HepG2 (cell line): ENCODE results near the gene NCOA6. TPM values are rescaled to one million over a fixed set of nuclear protein-coding genes. Genes with fewer than 3 reads are reported as not detected.
A peak's percentile ranks its signal among the peaks of the same experiment; 100 is the strongest.

Source experiments
- ISL2 ChIP-seq: sonication (generic); formaldehyde crosslinking; IDR thresholded peaks from 2 replicates; pipeline ENCODE4 v1.5.0; 2020; ENCODE audit warnings: missing genetic modification reagents
- MAF1 ChIP-seq: sonication (generic); formaldehyde crosslinking; IDR thresholded peaks from 2 replicates; pipeline ENCODE4 v1.5.0; 2020; ENCODE audit warnings: missing genetic modification reagents, borderline replicate concordance
- MTF2 ChIP-seq: sonication (generic); formaldehyde crosslinking; IDR thresholded peaks from 2 replicates; pipeline ENCODE4 v1.5.0; 2020; ENCODE audit warnings: missing genetic modification reagents, borderline replicate concordance
- NFE2L2 ChIP-seq: fragments of 150-350 bp; IDR thresholded peaks from 2 replicates; pipeline ENCODE4 v1.6.1; 2014; ENCODE audit warnings: low read length
- SMAD9 ChIP-seq: sonication (generic); formaldehyde crosslinking; IDR thresholded peaks from 2 replicates; pipeline ENCODE4 v1.5.1; 2020; ENCODE audit warnings: mild to moderate bottlenecking, missing genetic modification reagents
- TBX2 ChIP-seq: sonication (generic); formaldehyde crosslinking; IDR thresholded peaks from 2 replicates; pipeline ENCODE4 v1.5.0; 2020; ENCODE audit warnings: missing genetic modification reagents, mild to moderate bottlenecking, borderline replicate concordance
- ZBTB8A ChIP-seq: sonication (generic); formaldehyde crosslinking; IDR thresholded peaks from 2 replicates; pipeline ENCODE4 v1.4.0; 2020; ENCODE audit warnings: mild to moderate bottlenecking, low read depth, missing genetic modification reagents, borderline replicate concordance
- ZC3H4 ChIP-seq: sonication (generic); formaldehyde crosslinking; IDR thresholded peaks from 2 replicates; pipeline ENCODE4 v1.4.0; 2020; ENCODE audit warnings: missing genetic modification reagents, borderline replicate concordance
- ZFP90 ChIP-seq: sonication (generic); formaldehyde crosslinking; IDR thresholded peaks from 2 replicates; pipeline ENCODE4 v1.8.0; 2022; ENCODE audit warnings: missing genetic modification reagents, mild to moderate bottlenecking, inconsistent platforms, borderline replicate concordance
- ZNF121 ChIP-seq: sonication (generic); formaldehyde crosslinking; IDR thresholded peaks from 2 replicates; pipeline ENCODE4 v1.5.0; 2020; ENCODE audit warnings: mild to moderate bottlenecking, missing genetic modification reagents
- ZNF292 ChIP-seq: sonication (generic); formaldehyde crosslinking; IDR thresholded peaks from 2 replicates; pipeline ENCODE4 v1.8.1; 2022; ENCODE audit warnings: mild to moderate bottlenecking, low read depth, missing genetic modification reagents, borderline replicate concordance
- ZNF33B ChIP-seq: sonication (generic); formaldehyde crosslinking; IDR thresholded peaks from 2 replicates; pipeline ENCODE4 v1.5.1; 2020; ENCODE audit warnings: mild to moderate bottlenecking, missing genetic modification reagents
- ZNF556 ChIP-seq: sonication (generic); formaldehyde crosslinking; IDR thresholded peaks from 2 replicates; pipeline ENCODE4 v1.4.0; 2020; ENCODE audit warnings: mild to moderate bottlenecking, missing genetic modification reagents, borderline replicate concordance
- ZNF570 ChIP-seq: sonication (generic); formaldehyde crosslinking; IDR thresholded peaks from 2 replicates; pipeline ENCODE4 v1.4.0; 2020; ENCODE audit warnings: mild to moderate bottlenecking, missing genetic modification reagents, borderline replicate concordance
- polyA plus RNA-seq, 8 experiments: library from polyadenylated mRNA; depleted of rRNA in 3 of 8; stranded (reverse) in 7 of 8; unstranded in 1 of 8; fragments of >200 nt; fragmentation: Illumina TruSeq in 4 of 8; extraction: Trizol in 4 of 8; gene quantifications; 2 replicates each; pipeline versions ENCODE4 v1.2.1 to v1.2.3, GENCODE V29; 2011 to 2016; ENCODE audit warnings: low read depth in 4 of 8, missing spikeins in 1 of 8, mixed read lengths in 1 of 8; ENCODE audit not compliant: insufficient read depth in 1 of 8
- total RNA-seq, 5 experiments: library from RNA; depleted of rRNA; stranded (reverse); fragments of >200 nt; fragmentation: Illumina TruSeq; extraction: Trizol; gene quantifications; 2 replicates each; pipeline ENCODE4 v1.2.3, GENCODE V29; 2016; ENCODE audit warnings: low read depth in 1 of 5
- TF ChIP-seq, protein P1 (sequence below): sonication (generic); formaldehyde crosslinking; IDR thresholded peaks from 2 replicates; pipeline ENCODE4 v1.4.0; 2020; ENCODE audit warnings: missing genetic modification reagents, borderline replicate concordance
- TF ChIP-seq, protein P2 (sequence below): sonication (generic); formaldehyde crosslinking; IDR thresholded peaks from 2 replicates; pipeline ENCODE4 v1.4.0; 2020; ENCODE audit warnings: low read depth, mild to moderate bottlenecking, missing genetic modification reagents
- TF ChIP-seq, protein P3 (sequence below): sonication (generic); formaldehyde crosslinking; IDR thresholded peaks from 2 replicates; pipeline ENCODE4 v1.4.0; 2020; ENCODE audit warnings: missing genetic modification reagents
- TF ChIP-seq, protein P4 (sequence below): sonication (generic); formaldehyde crosslinking; IDR thresholded peaks from 2 replicates; pipeline ENCODE4 v1.8.1; 2022; ENCODE audit warnings: mild to moderate bottlenecking, missing genetic modification reagents
- TF ChIP-seq, protein P5 (sequence below): sonication (generic); formaldehyde crosslinking; IDR thresholded peaks from 2 replicates; pipeline ENCODE4 v1.4.0; 2020; ENCODE audit warnings: missing genetic modification reagents

NCOA6 gene
- total and polyA plus RNA-seq, 2 of the 13 experiments (the other 11 are each of a cell fraction or from before 2014, with no cell fraction given): 11.2 to 29.3 TPM

DNA sequence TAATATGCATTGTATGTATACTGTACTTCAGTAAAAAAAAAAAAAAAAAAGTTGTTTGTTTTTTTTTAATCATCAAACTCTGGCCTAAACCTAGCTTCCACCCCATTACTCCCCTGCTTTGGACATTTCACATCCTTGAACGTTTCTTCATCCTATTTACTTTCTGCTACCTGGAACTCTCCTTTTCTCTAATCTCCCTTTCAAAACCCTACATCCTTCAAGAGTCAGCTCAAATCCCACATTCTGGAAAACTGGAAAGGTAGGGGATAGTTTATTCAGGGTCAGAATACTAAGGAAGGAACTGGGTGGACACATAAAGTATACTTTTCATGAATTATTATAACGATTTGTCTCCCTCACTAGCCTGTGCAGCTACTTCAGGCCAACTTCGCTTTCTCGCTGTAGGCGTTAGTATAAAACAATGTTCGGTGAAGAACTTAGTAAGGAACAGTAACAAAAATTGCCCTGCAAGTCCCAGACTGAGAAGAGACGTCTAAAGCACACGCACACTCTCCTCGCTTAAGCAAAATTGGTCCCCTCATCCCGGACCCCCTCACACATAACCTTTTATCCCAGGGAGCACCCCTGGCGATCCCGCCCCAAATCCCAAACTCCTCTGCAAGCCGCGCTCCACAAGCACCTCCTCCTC is 149.3 kb downstream of the NCOA6 start (continued):
- TF ChIP-seq, protein P1, sequence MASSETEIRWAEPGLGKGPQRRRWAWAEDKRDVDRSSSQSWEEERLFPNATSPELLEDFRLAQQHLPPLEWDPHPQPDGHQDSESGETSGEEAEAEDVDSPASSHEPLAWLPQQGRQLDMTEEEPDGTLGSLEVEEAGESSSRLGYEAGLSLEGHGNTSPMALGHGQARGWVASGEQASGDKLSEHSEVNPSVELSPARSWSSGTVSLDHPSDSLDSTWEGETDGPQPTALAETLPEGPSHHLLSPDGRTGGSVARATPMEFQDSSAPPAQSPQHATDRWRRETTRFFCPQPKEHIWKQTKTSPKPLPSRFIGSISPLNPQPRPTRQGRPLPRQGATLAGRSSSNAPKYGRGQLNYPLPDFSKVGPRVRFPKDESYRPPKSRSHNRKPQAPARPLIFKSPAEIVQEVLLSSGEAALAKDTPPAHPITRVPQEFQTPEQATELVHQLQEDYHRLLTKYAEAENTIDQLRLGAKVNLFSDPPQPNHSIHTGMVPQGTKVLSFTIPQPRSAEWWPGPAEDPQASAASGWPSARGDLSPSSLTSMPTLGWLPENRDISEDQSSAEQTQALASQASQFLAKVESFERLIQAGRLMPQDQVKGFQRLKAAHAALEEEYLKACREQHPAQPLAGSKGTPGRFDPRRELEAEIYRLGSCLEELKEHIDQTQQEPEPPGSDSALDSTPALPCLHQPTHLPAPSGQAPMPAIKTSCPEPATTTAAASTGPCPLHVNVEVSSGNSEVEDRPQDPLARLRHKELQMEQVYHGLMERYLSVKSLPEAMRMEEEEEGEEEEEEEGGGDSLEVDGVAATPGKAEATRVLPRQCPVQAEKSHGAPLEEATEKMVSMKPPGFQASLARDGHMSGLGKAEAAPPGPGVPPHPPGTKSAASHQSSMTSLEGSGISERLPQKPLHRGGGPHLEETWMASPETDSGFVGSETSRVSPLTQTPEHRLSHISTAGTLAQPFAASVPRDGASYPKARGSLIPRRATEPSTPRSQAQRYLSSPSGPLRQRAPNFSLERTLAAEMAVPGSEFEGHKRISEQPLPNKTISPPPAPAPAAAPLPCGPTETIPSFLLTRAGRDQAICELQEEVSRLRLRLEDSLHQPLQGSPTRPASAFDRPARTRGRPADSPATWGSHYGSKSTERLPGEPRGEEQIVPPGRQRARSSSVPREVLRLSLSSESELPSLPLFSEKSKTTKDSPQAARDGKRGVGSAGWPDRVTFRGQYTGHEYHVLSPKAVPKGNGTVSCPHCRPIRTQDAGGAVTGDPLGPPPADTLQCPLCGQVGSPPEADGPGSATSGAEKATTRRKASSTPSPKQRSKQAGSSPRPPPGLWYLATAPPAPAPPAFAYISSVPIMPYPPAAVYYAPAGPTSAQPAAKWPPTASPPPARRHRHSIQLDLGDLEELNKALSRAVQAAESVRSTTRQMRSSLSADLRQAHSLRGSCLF (CRISPR knock-in tag): no peak
- TF ChIP-seq ISL2 (CRISPR knock-in tag) (no peak), TBX2 (CRISPR knock-in tag) (no peak), MTF2 (CRISPR knock-in tag) (0 out of 2 replicates have a peak, but pooled peaks have one; percentile 2), ZNF556 (CRISPR knock-in tag) (no peak), SMAD9 (CRISPR knock-in tag) (no peak), ZNF33B (CRISPR knock-in tag) (no peak), ZNF292 (CRISPR knock-in tag) (no peak), ZBTB8A (CRISPR knock-in tag) (no peak), ZNF121 (CRISPR knock-in tag) (no peak), ZNF570 (CRISPR knock-in tag) (no peak), NFE2L2 (no peak), MAF1 (CRISPR knock-in tag) (no peak), ZFP90 (peak; percentile 60; the same call in 1 of the 2 replicates), ZC3H4 (CRISPR knock-in tag) (0 out of 2 replicates have a peak, but pooled peaks have one; percentile 32)
- TF ChIP-seq, protein P2, sequence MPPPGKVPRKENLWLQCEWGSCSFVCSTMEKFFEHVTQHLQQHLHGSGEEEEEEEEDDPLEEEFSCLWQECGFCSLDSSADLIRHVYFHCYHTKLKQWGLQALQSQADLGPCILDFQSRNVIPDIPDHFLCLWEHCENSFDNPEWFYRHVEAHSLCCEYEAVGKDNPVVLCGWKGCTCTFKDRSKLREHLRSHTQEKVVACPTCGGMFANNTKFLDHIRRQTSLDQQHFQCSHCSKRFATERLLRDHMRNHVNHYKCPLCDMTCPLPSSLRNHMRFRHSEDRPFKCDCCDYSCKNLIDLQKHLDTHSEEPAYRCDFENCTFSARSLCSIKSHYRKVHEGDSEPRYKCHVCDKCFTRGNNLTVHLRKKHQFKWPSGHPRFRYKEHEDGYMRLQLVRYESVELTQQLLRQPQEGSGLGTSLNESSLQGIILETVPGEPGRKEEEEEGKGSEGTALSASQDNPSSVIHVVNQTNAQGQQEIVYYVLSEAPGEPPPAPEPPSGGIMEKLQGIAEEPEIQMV: no peak
- TF ChIP-seq, protein P3, sequence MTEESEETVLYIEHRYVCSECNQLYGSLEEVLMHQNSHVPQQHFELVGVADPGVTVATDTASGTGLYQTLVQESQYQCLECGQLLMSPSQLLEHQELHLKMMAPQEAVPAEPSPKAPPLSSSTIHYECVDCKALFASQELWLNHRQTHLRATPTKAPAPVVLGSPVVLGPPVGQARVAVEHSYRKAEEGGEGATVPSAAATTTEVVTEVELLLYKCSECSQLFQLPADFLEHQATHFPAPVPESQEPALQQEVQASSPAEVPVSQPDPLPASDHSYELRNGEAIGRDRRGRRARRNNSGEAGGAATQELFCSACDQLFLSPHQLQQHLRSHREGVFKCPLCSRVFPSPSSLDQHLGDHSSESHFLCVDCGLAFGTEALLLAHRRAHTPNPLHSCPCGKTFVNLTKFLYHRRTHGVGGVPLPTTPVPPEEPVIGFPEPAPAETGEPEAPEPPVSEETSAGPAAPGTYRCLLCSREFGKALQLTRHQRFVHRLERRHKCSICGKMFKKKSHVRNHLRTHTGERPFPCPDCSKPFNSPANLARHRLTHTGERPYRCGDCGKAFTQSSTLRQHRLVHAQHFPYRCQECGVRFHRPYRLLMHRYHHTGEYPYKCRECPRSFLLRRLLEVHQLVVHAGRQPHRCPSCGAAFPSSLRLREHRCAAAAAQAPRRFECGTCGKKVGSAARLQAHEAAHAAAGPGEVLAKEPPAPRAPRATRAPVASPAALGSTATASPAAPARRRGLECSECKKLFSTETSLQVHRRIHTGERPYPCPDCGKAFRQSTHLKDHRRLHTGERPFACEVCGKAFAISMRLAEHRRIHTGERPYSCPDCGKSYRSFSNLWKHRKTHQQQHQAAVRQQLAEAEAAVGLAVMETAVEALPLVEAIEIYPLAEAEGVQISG: no peak
- TF ChIP-seq, protein P4, sequence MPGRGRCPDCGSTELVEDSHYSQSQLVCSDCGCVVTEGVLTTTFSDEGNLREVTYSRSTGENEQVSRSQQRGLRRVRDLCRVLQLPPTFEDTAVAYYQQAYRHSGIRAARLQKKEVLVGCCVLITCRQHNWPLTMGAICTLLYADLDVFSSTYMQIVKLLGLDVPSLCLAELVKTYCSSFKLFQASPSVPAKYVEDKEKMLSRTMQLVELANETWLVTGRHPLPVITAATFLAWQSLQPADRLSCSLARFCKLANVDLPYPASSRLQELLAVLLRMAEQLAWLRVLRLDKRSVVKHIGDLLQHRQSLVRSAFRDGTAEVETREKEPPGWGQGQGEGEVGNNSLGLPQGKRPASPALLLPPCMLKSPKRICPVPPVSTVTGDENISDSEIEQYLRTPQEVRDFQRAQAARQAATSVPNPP (CRISPR knock-in tag): no peak
- TF ChIP-seq, protein P5, sequence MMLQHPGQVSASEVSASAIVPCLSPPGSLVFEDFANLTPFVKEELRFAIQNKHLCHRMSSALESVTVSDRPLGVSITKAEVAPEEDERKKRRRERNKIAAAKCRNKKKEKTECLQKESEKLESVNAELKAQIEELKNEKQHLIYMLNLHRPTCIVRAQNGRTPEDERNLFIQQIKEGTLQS (CRISPR knock-in tag): no peak
